Skeletal muscle tissue (tissue), 4 donors: ENCODE data around the gene HYOU1. TPM values are rescaled to one million over a fixed set of nuclear protein-coding genes. Genes with fewer than 3 reads are reported as not detected.
"Not testable (repeated sequence)": the region's sequence is repeated elsewhere in the genome, so short reads cannot be mapped to it uniquely, and the experiment has no call there.

Experiments used
- H3K27ac ChIP-seq: one replicate; pipeline ENCODE4 v1.7.0; 2013; ENCODE audit warnings: mild to moderate bottlenecking, low read depth, low read length, inconsistent platforms
- H3K27me3 ChIP-seq, 3 donors: one replicate each; pipeline ENCODE4 v1.7.0; 2013; ENCODE audit warnings: low read length in 3 of 3; ENCODE audit not compliant: control insufficient read depth in 3 of 3, insufficient read depth in 3 of 3
- H3K36me3 ChIP-seq, 3 donors: one replicate each; pipeline ENCODE4 v1.7.0; 2013; ENCODE audit warnings: low read length in 3 of 3; ENCODE audit not compliant: control insufficient read depth in 3 of 3, insufficient read depth in 3 of 3
- H3K4me1 ChIP-seq, 3 donors: one replicate each; pipeline ENCODE4 v1.7.0; 2013; ENCODE audit warnings: low read length in 3 of 3, mild to moderate bottlenecking in 3 of 3; ENCODE audit not compliant: control insufficient read depth in 3 of 3, insufficient read depth in 3 of 3
- H3K4me3 ChIP-seq, 3 donors: one replicate each; pipeline ENCODE4 v1.7.0; 2013; ENCODE audit warnings: low read length in 3 of 3
- H3K9ac ChIP-seq, 3 donors: one replicate each; pipeline ENCODE4 v1.7.0; 2013; ENCODE audit warnings: low read length in 3 of 3, mild to moderate bottlenecking in 3 of 3, moderate library complexity in 2 of 3, low read depth in 1 of 3
- H3K9me3 ChIP-seq, 3 donors: one replicate each; pipeline ENCODE4 v1.7.0; 2013; ENCODE audit warnings: low read length in 3 of 3; ENCODE audit not compliant: control insufficient read depth in 3 of 3
- total RNA-seq: library from RNA; depleted of rRNA; stranded (reverse); fragments of >200 nt; gene quantifications from one replicate; pipeline ENCODE4 v1.2.3, GENCODE V29; 2014
- donor health status: Osteomylitis.

The HYOU1 gene
- total RNA-seq, 1 donor from 2014 or later = 23.0 TPM

DNA sequence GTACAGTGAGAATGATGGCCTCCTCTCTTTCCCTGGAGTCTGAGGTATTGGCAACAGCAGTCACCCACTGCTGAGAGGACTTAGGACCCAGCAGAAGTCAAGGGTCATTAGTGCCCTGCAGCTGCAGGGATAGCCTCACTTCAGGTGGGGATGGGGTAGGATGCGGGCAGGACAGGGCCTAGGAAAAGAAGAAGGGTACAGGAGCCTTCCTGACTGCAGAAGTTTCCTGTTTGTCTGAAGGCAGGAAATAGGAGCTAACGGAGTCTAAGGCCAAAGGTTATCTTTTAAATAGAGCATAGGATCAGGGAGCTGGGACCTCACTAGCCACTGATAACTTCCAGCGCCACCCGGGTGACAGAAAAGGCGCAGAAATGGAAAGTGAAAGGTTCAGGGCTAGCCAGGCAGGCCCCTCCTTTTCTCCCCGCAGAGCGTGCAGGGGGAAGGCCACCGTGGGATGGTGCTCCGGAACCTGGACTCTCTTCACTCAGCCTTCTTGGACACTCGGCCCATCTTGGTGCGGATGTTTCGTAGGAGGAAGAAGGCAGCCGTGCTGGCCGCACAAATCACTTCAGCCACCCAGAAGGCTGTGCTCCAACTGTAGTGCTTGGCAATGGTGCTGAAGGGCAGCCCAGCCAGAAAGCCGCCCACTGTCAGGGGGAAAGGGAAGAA lies 32.4 kb downstream of the HYOU1 start:
- H3K27me3 ChIP-seq = no peaks in the 10 kb centered on the region
- peak overlapping the region in 2 of 3 donors; percentile 48 to 62 for H3K9ac ChIP-seq
- H3K36me3 ChIP-seq = peaks cover 41 to 51% (median 42%) of the 10 kb centered on the region in 3 donors
- peak overlapping the region; percentile 78 for H3K27ac ChIP-seq
- H3K4me3 ChIP-seq = peak overlapping the region; percentile 15 to 56 (median 35)
- H3K9me3 ChIP-seq = no peaks in the 10 kb centered on the region
- peaks cover 73 to 86% (median 76%) of the 10 kb centered on the region in 3 donors for H3K4me1 ChIP-seq

DNA sequence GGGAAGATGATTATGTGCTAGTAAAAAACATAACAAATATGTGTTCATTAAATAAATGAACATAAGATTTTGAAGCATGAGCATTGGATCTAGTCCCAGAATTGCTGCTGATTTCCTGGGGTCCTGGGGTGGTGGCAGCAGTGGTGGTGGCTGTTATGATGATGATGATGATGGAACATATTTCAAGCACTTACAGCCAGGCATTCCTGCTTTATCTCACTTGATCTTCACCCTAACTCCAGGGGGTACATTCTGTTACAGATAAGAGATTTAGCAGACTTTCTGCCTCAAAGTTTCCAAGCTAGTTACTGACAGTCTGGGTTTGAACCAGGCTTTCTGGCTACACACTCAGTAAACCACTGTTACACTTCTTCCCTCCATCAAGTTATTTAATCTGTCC lies 33.3 kb downstream of the HYOU1 start:
- Histone ChIP-seq H3K36me3 (peaks cover 36 to 51% (median 40%) of the 10 kb centered on the region in 3 donors), H3K27ac (no peak overlapping the region), H3K9ac (peak overlapping the region in 2 of 3 donors; percentile 44 to 60), H3K9me3 (no peaks in the 10 kb centered on the region), H3K4me1 (peaks cover 71 to 86% (median 74%) of the 10 kb centered on the region in 3 donors), H3K4me3 (no peak overlapping the region), H3K27me3 (no peaks in the 10 kb centered on the region)

DNA sequence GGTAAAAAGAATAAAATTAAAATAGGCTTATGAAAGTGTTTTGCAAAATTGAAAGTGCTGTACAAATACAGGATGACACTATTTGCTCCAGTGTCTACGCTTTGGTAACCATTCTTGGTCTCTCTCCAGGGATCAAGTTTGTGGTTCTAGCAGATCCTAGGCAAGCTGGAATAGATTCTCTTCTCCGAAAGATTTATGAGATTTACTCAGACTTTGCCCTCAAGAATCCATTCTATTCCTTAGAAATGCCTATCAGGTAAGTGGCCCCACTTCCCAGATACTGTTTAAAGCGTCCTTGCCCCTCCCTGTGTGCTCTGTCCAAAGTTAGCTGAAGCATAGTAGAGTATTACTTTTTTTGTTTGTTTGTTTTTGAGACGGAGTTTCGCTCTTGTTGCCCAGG lies 35.4 kb downstream of the HYOU1 start:
- H3K36me3 ChIP-seq = peaks cover 32 to 46% (median 38%) of the 10 kb centered on the region in 3 donors
- no peaks in the 10 kb centered on the region for H3K27me3 ChIP-seq
- H3K9me3 ChIP-seq = no peaks in the 10 kb centered on the region
- H3K27ac ChIP-seq = no peak overlapping the region
- H3K4me3 ChIP-seq = no peak overlapping the region
- H3K4me1 ChIP-seq = peaks cover 55 to 76% (median 60%) of the 10 kb centered on the region in 3 donors
- H3K9ac ChIP-seq = peak overlapping the region in 1 of 3 donors; percentile 47

DNA sequence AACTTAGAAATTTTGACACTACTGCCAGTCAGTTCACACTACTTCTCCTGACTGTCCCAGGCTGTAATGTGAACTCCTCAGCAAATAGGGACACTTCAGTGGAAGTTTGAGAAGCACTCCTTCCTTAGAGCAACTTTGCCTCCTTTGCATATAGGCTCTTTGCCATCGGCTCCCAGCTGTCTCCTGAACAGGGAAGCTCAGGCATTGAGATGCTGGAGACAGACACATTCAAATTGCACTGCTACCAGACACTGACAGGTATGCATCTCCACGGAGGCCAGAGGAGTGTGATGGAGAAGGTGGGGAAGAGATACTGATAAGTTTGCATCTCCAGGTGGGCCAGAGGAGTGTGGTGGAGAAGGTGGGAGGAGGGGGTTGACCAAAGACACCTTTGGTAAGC lies 37.0 kb downstream of the HYOU1 start:
- no peaks in the 10 kb centered on the region for H3K9me3 ChIP-seq
- H3K9ac ChIP-seq = no peak overlapping the region
- peaks cover 44 to 69% (median 52%) of the 10 kb centered on the region in 3 donors for H3K4me1 ChIP-seq
- peaks cover 41 to 53% (median 47%) of the 10 kb centered on the region in 3 donors for H3K36me3 ChIP-seq
- H3K4me3 ChIP-seq = peak overlapping the region in 2 of 3 donors; percentile 54 to 99
- H3K27ac ChIP-seq = no peak overlapping the region
- no peaks in the 10 kb centered on the region for H3K27me3 ChIP-seq

DNA sequence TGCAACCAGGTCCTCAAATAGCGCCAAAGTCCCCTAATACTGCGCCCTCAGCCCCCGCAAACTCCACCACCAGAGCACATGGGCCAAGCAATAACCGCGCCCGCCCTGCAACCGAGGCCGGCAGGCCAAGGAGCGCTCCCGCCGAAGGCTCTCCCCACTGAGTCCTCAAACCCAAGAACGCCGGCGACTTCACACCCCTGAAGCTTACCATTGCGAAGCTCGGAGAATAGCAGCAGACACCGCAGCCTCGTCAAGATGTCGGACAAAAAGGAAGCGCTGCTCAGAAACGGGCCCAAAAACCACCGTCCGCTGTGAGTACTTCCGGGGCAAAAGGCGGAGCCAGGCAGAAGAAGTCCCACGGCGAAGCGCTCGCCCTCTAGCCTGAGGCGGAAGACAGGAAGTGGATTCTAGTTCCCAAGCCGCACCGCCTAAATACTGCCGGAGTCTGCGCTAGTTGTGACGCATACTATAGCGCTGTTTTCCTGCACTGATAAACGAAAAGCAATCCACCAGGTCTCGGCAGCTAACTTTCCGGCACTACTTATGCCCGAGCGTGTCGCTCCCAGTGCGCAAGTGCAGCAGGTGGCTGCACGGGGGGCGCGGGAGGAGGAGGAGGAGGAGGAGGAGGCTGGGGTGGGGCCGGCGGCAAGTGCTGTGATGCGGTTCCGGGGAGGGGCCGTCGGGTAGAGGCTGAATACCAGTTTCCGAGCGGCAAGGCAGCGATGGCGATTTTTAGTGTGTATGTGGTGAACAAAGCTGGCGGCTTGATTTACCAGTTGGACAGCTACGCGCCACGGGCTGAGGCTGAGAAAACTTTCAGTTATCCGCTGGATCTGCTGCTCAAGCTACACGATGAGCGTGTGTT lies 38.7 kb downstream of the HYOU1 start, which contains the start of the genes RPS25 and TRAPPC4:
TSS of gene RPS25 (minus strand) at position 270 of the 865 bp plus-strand sequence. CDS start at position 211, 59 bp downstream.
TSS of gene TRAPPC4 (plus strand) at position 693 of the 865 bp plus-strand sequence. CDS start at position 723, 30 bp downstream.
- Histone ChIP-seq H3K36me3 (peaks cover 35 to 50% (median 49%) of the 10 kb centered on the region in 3 donors), H3K9me3 (no peaks in the 10 kb centered on the region), H3K27ac (peak within 1 kb of the TSS; percentile 94), H3K4me1 (peaks cover 27 to 52% (median 39%) of the 10 kb centered on the region in 3 donors), H3K4me3 (peak within 1 kb of the TSS; percentile 96 to 99 (median 98)), H3K9ac (peak within 1 kb of the TSS; percentile 99 to 100 (median 99)), H3K27me3 (no peaks in the 10 kb centered on the region)

DNA sequence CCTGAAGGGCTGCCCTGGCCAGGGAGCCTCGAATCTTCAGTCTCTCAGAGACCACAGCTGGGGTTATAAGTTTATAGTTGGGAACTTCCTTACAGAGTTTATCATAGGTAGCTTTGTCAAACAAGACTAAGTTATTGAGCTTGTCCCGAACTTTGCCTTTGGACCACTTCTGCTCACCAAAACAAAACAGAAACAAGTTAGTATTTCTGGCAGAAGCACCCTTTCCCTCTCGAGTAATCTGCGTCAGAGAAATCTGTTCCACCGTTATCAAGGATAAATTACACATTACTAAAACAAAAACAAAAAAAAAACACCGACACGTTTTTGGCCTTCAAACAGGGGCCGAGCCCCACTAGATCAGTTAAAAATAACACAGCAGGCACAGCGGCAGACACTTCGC lies 39.6 kb downstream of the HYOU1 start:
- H3K9ac ChIP-seq = peak overlapping the region; percentile 99 to 100 (median 99)
- peak overlapping the region; percentile 96 to 99 (median 98) for H3K4me3 ChIP-seq
- not testable (repeated sequence) for H3K27me3 ChIP-seq, H3K9me3 ChIP-seq
- H3K27ac ChIP-seq = peak overlapping the region; percentile 94
- peaks cover 34 to 50% (median 49%) of the 10 kb centered on the region in 3 donors for H3K36me3 ChIP-seq
- H3K4me1 ChIP-seq = peaks cover 27 to 48% (median 36%) of the 10 kb centered on the region in 3 donors

DNA sequence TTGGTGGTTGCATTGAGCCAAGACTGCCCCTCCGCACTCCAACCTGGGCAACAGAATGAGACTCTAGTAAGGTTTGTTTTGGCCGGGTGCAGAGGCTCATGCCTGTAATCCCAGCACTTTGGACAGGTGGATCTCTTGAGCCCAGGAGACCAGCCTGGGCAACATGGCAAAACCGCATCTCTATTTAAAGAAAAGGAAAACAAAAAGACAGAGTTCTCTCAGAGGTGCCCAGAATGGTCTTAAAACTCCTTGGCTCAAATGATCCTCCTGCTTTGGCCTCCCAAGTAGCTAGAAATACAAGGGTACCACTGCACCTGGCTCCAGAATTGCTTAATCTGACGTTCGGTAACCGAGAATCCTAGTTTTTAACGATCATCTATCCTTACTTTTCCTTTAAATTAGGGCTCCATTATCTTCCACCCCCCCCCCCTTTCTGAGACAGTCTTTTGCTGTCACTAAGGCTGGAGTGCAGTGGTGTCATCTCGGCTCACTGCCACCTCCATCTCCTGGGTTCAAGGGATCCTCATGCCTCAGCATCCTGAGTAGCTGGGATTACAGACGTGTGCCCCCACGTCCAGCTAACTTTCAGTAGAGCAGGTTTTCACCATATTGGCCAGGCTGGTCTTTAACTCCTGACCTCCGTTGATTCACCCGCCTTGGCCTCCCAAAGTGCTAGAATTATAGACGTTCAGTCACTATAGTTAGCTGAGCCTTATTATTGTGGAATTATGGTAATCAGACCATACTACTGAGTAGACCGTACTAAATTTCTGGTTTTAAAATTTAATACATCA lies 40.6 kb downstream of the HYOU1 start:
- no peaks in the 10 kb centered on the region for H3K9me3 ChIP-seq
- H3K4me3 ChIP-seq = peak overlapping the region in 2 of 3 donors; percentile 27 to 99
- H3K4me1 ChIP-seq = peaks cover 23 to 45% (median 33%) of the 10 kb centered on the region in 3 donors
- peaks cover 39 to 50% (median 50%) of the 10 kb centered on the region in 3 donors for H3K36me3 ChIP-seq
- no peaks in the 10 kb centered on the region for H3K27me3 ChIP-seq
- H3K9ac ChIP-seq = peak overlapping the region; percentile 19 to 99 (median 60)
- H3K27ac ChIP-seq = no peak overlapping the region

DNA sequence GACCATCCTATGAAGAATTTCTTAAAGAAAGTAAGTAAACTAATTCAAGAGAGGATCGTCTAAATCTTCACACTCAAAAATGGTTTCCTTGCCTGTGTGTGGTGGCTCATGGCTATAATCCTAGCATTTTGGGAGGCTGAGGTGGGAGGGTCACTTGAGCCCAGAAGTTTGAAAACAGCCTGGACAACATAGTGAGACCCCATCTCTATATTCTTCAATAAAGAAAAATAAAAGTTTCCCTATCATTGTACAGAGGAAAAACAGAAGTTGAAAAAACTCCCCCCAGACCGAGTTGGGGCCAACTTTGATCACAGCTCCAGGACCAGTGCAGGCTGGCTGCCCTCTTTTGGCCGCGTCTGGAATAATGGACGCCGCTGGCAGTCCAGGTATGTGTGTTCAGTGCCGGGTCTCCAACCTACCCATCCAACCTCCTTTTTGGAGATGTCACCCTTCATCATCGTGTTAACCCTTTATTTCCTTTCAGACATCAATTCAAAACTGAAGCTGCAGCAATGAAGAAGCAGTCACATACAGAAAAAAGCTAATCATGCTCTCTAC lies 41.9 kb downstream of the HYOU1 start:
- Histone ChIP-seq H3K4me3 (no peak overlapping the region), H3K4me1 (peaks cover 21 to 35% (median 27%) of the 10 kb centered on the region in 3 donors), H3K27me3 (no peaks in the 10 kb centered on the region), H3K9ac (no peak overlapping the region), H3K9me3 (no peaks in the 10 kb centered on the region), H3K27ac (no peak overlapping the region), H3K36me3 (peaks cover 43 to 54% (median 49%) of the 10 kb centered on the region in 3 donors)
